Stimulated activated CD8-positive, alpha-beta memory T cell treated with anti-CD3 and anti-CD28 coated beads, Interleukin-4, amount 100 ng/mL, for 24 hours (primary cell): ENCODE data around the gene SLC35G4.
"Not testable (repeated sequence)": the region's sequence is repeated elsewhere in the genome, so short reads cannot be mapped to it uniquely, and the experiment has no call there.

Experiments used
- DNase-seq: peaks from one replicate; pipeline ENCODE4 v3.0.0-alpha.2; 2020; ENCODE audit warnings: low read depth

The SLC35G4 gene

DNA sequence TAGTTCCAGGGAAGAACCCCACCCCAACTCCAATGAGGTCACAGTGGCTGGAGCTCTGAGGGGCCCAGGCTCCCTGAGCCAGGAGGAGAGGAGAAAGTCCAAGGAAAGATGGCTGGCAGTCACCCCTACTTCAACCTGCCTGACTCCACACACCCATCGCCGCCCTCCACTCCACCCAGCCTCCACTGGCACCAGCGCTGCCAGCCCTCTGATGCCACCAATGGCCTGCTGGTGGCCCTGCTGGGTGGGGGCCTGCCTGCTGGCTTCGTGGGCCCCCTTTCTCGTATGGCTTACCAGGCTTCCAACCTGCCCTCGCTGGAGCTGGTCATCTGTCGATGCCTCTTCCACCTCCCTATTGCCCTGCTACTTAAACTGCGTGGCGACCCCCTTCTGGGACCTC, at the start of gene SLC35G4:
Gene SLC35G4 (plus strand): TSS at position 109 of the 400 bp plus-strand sequence. CDS start 0 bp downstream, at position 109.
- DNase-seq: not testable (repeated sequence)

- no peak for DNase-seq
These were observed 48.1 kb upstream of the SLC35G4 start for GRCh38 chr18:11561293-11561692.

DNA sequence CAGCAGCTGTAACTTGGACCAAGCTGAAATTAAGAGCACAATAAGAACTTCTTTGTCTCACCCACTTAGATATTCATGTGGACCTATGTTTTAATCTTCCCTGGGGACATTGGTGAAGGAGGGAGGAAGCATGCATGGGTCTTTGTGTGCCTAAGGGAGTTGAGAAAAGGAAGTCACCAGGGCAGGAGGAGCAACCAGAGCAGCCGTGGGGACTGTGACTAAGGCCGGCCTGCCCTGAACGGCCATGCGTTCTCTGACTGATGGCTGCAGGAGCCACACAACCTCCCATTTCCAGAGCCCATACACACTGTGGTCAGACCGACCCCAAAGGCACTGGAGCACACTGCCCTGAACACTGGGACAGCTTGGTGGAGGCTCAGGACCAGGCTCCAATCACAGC, 43.7 kb upstream of the SLC35G4 start:
- DNase-seq: no peak

GRCh38 chr18:11566236-11566965, 43.0 kb upstream of the SLC35G4 start:
- no peak for DNase-seq

DNA sequence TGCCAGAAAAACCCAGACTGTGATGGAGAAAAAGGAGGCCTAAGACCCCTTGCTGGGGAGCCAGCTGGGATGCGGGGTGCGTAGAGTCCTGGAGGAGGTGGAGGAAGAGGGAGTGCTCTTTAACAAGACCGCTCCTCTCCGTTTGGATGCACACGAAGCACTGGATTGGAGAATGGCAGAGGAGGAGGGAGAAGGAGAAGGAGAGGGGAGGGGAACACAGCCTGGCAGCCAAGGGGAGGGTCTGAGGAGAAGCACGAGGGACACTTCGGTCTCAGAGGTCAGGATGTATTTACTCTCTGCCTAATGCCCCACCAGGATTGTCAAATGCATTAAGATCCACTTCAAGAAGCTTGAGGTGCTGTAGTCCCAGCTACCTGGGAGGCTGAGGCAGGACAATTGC, 42.0 kb upstream of the SLC35G4 start:
- DNase-seq: no peak

- DNase-seq: no peak
These were observed 39.3 kb upstream of the SLC35G4 start for GRCh38 chr18:11570073-11570588.

- no peak for DNase-seq
These were observed 38.5 kb upstream of the SLC35G4 start for GRCh38 chr18:11570769-11571412.

GRCh38 chr18:11572201-11572600, 37.2 kb upstream of the SLC35G4 start:
- no peak for DNase-seq

- no peak for DNase-seq
These were observed 34.9 kb upstream of the SLC35G4 start for GRCh38 chr18:11574545-11574944.

GRCh38 chr18:11577271-11578112, 31.9 kb upstream of the SLC35G4 start:
- no peak for DNase-seq

DNA sequence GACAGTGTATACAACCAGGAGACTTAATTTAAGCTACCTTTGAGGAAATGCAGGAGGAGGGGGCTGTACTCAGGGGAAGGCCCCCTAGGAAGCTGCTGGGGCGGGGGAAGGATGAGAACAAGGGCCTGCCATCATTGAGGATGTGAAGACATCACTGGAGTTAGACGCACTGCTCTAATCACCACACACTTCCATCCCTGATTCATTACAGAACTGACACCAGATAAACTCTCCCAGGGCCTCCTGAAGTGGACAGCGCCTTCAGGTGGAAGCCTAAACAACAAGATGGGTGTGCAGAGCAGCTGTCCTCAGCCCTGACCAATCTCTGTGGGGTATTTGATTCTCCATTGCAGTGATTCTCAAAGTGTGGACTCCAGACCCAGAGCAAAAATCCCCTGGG, 30.6 kb upstream of the SLC35G4 start:
- no peak for DNase-seq

GRCh38 chr18:11579916-11580315, 29.5 kb upstream of the SLC35G4 start:
- DNase-seq: no peak

DNA sequence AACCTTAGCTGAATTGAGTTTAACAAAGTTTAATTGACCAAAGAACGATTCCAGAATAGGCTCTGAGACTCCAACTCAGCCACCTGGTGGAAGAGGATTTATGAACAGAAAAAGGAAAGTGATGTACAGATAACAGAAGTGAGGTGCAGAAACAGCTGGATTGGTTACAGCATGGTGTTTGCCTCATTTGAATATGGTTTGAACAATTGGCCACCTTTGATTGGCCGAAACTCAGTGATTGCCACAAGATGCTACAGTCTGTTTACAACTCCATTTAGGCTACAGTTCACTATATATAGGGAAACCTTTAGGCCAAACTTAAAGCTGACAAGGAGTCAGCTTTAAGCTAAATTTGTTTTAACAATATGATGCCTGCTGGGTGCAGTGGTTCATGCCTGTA, 28.1 kb upstream of the SLC35G4 start:
- DNase-seq: no peak

DNA sequence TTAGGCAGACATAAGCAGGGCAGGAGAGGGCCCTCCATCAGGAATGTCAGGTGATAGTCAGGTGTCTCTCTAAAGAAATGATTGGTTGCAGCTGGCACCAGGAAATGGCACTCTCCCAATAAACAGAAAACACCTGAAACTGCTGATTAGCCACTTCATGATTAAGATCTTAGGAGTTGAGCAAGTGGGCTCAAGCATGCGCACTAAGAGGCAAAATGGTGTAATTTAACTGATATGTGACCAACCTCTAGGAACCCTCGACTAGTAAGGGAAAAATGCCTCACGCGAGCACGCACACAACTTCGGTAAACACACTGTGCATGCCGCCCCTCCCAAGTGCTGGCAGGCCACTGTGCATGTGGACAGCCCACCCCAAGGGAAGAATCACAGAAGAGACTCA, 23.8 kb upstream of the SLC35G4 start:
- DNase-seq: no peak

DNA sequence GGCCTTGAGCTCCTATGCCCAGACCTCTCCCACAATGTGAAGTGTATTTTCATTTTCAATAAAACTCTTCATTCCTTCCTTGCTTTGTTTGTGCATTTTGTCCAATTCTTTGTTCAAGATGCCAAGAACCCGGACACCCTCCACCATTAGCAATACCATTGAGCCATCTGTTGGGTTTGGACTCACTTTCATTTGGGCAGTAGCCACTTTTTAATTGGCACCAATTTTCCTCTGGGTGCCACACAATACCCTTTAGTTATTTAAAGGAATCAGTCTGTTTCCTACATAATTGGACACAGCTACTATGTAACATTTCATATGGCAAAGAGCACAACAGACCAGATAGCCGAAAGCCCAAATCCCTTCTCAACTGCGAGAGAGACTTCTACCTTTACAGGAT, 22.5 kb upstream of the SLC35G4 start:
- no peak for DNase-seq

DNA sequence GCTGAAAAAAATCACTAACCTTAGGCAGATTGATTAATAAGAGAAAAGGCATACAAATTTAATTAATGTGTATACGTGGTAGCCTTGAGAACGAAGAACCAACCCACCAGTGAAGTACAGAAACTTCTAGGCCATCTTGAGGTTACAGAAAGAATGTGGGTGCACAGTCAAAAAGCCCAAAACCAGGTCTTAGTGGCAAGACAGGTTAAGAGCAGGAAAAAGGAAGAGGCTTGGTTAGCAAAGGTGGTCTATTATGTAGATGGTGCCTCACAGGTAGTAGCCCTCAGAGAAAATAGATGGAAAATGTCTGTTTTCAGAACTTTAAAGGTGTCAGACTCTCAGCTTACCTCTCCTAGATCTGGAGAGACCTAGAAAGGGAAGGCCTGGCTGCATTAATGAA, 22.0 kb upstream of the SLC35G4 start:
- no peak for DNase-seq

GRCh38 chr18:11587846-11588245, 21.6 kb upstream of the SLC35G4 start:
- DNase-seq: no peak

GRCh38 chr18:11591957-11592356, 17.4 kb upstream of the SLC35G4 start:
- no peak for DNase-seq

- DNase-seq: no peak
These were observed 9.1 kb upstream of the SLC35G4 start for GRCh38 chr18:11600321-11600720.

DNA sequence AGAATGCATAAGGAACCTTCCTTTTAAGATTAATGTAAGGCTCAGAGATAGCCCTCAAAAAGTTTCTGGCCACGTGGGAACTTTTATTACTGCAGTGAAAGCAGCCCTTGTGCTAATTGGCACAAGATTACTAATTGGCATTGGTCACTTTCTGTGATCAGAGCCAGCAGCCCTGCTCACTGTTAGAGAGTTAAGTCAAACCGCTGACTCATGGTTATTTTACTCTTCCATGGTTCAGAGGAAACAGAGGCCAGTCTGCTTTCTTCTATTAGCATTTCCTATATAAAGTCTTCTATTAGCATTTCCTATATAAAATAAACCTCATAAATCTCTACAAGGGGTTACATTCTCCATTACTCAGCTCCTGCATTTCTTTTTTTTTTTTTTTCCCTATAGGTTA, 1.5 kb upstream of the SLC35G4 start:
- no peak for DNase-seq

DNA sequence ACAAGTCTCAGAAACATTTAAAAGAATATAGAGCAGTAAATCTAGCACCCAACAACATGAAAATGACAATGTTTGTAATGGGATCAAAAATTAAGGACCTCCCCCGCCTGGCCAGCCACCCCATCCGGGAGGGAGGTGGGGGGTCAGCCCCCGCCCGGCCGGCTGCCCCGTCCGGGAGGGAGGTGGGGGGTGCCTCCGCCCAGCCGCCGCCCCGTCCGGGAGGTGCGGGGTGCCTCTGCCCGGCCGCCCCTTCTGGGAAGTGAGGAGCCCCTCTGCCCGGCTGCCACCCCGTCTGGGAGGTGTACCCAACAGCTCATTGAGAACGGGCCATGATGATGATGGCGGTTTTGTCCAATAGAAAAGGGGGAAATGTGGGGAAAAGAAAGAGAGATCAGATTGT, 778 bp upstream of the SLC35G4 start:
- DNase-seq: not testable (repeated sequence)

DNA sequence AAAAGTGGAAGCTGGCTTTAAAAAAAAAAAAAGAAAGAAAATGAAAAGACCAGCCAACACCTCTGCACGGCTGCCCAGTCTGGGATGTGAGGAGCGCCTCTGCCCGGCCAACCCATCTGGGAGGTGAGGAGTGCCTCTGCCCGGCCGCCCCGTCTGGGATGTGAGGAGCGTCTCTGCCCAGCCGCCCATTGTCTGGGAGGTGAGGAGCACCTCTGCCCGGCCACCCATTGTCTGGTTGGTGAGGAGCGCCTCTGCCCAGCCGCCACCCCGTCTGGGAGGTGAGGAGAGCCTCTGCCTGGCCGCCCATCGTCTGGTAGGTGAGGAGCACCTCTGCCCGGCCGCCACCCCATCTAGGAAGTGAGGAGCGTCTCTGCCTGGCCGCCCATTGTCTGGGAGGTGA, 3.7 kb downstream of the SLC35G4 start:
- not testable (repeated sequence) for DNase-seq

- not testable (repeated sequence) for DNase-seq
These were observed 4.2 kb downstream of the SLC35G4 start for GRCh38 chr18:11613611-11614010.
